ENCODE results near the gene XCL1.
"Not testable (repeated sequence)": the region's sequence is repeated elsewhere in the genome, so short reads cannot be mapped to it uniquely, and the experiment has no call there.

DNA sequence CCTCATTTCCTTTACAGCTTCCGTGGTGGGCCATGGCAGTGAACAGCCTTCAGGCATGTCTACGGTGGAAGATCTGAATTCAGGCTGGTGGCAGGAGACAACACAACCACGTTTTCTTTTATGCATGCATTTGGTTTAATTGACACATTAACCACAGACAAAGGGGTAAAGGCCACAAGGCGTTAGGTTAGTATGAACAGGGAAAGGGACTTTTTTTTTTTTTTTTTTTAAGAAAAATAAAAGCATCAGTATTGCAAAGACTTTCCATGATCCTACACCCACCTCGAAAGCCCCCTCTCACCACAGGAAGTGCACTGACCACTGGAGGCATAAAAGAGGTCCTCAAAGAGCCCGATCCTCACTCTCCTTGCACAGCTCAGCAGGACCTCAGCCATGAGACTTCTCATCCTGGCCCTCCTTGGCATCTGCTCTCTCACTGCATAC, at the start of gene XCL1:
- TF ChIP-seq SUZ12 (IDR thresholded peaks at IDR 0.05); ARNT (IDR thresholded peaks at IDR 0.05); FOXK2 (IDR thresholded peaks at IDR 0.05); SP1 (IDR thresholded peaks at IDR 0.05); ZNF384 (IDR thresholded peaks at IDR 0.05); FOXM1 (IDR thresholded peaks at IDR 0.05; ENCODE audit: borderline replicate concordance); L3MBTL2 (conservative IDR thresholded peaks at IDR 0.05); FOXA1 (IDR thresholded peaks at IDR 0.05); BHLHE40 (IDR thresholded peaks at IDR 0.05; ENCODE audit: borderline replicate concordance); LEF1 (IDR thresholded peaks at IDR 0.05; ENCODE audit: borderline replicate concordance); CTBP1 (IDR thresholded peaks at IDR 0.05; ENCODE audit: borderline replicate concordance); ELF4 (IDR thresholded peaks at IDR 0.05); TARDBP (IDR thresholded peaks at IDR 0.05): not testable (repeated sequence)
- TF ChIP-seq, protein P1, sequence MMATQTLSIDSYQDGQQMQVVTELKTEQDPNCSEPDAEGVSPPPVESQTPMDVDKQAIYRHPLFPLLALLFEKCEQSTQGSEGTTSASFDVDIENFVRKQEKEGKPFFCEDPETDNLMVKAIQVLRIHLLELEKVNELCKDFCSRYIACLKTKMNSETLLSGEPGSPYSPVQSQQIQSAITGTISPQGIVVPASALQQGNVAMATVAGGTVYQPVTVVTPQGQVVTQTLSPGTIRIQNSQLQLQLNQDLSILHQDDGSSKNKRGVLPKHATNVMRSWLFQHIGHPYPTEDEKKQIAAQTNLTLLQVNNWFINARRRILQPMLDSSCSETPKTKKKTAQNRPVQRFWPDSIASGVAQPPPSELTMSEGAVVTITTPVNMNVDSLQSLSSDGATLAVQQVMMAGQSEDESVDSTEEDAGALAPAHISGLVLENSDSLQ (IDR thresholded peaks at IDR 0.05) = not testable (repeated sequence)

Data from HEK293T (cell line).